T1000 (cell line): ENCODE results near the gene DCAF4.

Experiments used
- DNase-seq: peaks from one replicate; lab custom pipeline; 2025; ENCODE audit warnings: mixed read lengths; lab: John Stamatoyannopoulos, UW

DCAF4 gene, protein sequence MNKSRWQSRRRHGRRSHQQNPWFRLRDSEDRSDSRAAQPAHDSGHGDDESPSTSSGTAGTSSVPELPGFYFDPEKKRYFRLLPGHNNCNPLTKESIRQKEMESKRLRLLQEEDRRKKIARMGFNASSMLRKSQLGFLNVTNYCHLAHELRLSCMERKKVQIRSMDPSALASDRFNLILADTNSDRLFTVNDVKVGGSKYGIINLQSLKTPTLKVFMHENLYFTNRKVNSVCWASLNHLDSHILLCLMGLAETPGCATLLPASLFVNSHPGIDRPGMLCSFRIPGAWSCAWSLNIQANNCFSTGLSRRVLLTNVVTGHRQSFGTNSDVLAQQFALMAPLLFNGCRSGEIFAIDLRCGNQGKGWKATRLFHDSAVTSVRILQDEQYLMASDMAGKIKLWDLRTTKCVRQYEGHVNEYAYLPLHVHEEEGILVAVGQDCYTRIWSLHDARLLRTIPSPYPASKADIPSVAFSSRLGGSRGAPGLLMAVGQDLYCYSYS

GRCh38 chr14:72926292-72927028 is at the start of gene DCAF4:
Gene DCAF4, plus strand, starts transcription at chr14:72926464. Its CDS starts 11,515 bp downstream, at chr14:72937979.
- DNase-seq, result peak; percentile 88

GRCh38 chr14:72876710-72877063 is 49.6 kb upstream of the DCAF4 start:
- no peak for DNase-seq

DNA sequence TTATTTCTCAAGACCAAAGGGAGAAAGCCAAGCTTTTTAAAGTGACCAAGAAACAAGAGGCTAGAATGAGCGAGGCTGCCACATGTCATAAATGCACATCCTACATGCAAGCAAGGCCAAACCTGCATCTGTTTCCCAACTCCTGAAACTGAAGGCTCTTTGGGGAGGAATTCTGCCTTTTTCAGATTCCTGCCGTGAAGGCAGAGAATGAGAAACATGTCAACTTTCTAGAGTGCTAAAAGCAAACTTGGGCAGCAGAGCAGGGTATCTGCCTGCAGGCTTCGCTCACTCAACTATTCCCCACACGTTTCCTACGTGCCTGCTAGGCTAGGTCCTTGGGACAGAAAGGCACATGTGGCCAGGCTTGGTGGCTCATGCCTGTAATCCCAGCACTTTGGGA is 47.5 kb upstream of the DCAF4 start:
- DNase-seq, result no peak

- no peak for DNase-seq
Measured at GRCh38 chr14:72879431-72879830, 46.8 kb upstream of the DCAF4 start.

GRCh38 chr14:72880164-72880563 is 46.1 kb upstream of the DCAF4 start:
- no peak for DNase-seq

DNA sequence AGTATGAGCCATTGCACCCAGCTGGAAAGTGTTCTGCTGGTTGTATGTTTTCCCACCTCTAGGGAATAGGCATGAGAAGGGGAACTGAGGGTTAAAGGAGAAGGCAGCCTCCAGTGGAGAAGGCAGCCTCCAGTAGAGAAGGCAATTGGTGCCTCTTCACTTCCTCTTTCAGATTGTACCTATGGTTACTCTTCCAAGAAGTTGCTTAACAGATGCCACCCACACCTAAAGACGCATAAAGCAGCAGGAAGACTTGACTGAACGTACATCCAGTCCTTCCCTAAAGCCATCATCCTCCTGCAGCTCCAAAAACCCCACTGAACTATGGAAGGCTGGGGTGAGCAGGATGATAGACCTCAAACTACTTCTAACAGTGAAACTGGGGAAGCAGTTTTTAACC is 45.4 kb upstream of the DCAF4 start:
- DNase-seq, result no peak

DNA sequence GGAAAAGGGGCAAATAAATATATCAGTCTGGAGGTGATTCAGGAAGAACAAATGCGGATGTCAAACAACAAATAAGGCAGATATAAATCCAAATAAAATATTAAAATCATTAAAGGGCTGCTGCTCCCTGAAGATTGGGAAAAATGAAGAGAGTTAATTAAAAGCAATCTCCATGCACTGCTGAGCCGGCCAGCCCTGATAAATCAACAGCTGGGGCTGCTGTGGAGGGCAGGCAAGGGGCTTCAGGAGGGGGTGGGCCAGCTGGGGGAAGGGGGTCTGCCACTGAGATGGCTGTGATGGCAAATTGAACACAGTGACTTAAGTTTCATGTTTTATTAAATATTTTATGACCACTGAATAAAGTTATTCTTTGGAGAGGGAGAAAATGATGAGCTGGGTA is 44.7 kb upstream of the DCAF4 start:
- DNase-seq, result no peak

DNA sequence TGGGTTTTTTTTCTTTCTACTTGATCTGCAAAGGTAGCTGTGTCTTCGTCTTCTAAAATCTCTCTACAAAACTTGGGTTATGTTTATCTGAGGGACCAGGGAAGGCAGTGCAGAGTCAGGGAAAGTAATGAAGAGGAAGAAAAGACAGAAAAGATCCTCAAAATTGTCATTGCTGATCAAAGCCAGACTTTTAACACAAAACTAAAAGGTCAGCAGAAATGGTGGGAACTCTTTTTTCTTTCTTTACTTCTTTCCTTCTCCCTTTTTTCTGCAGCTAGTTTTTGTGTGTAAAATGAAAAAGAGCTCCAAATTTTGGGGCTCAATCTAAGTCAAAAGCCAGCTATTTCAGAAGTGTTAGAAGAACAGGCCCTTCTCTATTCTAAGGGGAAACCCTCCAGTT is 44.2 kb upstream of the DCAF4 start:
- no peak for DNase-seq

GRCh38 chr14:72882463-72882862 is 43.8 kb upstream of the DCAF4 start:
- DNase-seq, result no peak

- DNase-seq, result no peak
Measured at GRCh38 chr14:72883109-72883508, 43.2 kb upstream of the DCAF4 start.

DNA sequence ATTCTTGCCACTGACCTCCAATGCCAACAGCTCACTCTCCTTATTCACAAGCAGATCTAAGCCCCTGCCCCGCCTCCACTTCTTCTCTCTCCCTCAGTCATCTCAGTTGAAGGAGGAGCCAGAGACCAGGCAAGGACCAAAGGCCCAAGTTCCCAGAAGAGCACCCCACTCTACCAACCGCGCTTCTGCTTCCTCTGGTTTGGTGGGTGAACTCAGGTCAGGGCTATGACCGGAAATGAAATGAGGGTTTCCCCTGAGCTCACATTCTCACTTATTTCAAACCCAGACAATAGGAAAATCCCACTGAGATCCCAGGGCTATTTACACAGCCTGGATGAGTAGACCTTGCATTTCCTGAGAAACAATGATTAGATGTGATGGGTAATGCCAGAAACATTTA is 42.3 kb upstream of the DCAF4 start:
- DNase-seq, result no peak

DNA sequence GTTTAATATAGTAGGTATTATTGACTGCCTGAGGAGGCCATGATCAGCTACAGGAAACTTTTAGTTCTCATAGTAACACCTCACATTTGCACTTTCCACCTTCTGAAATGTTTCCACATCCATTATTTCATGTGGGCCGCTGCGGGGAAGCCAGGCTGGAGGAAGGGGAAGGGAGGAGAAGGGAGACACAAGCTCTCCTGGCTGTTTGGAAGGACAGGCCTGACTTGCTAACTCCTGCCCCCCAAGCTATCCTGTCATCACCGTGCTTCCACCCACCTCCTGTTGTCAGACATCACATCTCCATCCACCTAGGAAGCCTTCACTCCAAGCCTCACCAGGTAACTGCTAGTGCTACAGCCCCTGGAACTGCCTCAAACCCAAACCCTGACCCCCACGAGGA is 41.9 kb upstream of the DCAF4 start:
- no peak for DNase-seq

- DNase-seq, result no peak
Measured at GRCh38 chr14:72887514-72887913, 38.8 kb upstream of the DCAF4 start.

- DNase-seq, result no peak
Measured at GRCh38 chr14:72888192-72888591, 38.1 kb upstream of the DCAF4 start.

DNA sequence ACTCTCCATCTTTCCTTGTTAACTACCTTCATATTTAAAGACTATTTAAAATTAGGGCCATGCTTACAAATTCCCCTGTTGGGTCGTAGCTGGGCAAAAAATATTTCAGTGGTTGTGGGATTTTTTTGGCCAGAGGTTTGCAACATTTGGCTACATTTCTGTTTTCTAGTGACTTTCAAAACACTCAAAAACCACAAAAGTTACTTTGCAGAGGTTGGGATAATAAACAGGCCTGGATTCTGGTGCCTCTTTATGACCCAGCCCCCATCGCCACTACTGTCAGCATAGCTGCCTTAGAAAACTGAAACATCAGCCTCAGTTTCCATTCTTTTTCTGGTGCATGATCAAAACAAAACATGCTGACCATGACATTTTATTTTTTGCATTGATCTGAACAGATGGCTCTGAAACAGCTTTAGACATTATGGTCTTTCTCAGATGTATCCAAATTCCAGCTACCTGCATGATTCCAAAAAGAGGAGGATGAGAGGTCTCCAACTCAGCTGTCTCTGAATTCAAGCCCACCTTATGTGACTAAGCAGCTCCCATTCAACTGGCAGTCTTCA is 37.5 kb upstream of the DCAF4 start:
- DNase-seq, result no peak

DNA sequence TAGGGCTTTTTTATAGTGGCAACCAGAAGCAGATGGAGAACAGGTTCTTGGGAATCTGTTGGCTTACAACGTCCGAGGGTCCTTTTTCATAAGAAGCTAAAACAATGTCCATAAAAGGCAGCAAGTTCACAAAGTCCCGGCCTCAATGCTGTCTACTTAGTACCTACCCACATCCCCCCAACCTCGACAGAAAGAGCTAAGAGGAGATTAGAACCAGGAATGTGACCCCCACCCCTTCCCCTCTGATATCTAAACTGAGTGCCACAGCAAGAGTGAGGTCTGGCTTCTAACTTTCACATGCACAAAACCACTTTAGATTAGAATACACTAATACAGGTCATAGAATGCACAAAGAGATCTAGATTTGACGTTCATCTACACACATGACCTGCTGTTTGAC is 36.9 kb upstream of the DCAF4 start:
- no peak for DNase-seq

DNA sequence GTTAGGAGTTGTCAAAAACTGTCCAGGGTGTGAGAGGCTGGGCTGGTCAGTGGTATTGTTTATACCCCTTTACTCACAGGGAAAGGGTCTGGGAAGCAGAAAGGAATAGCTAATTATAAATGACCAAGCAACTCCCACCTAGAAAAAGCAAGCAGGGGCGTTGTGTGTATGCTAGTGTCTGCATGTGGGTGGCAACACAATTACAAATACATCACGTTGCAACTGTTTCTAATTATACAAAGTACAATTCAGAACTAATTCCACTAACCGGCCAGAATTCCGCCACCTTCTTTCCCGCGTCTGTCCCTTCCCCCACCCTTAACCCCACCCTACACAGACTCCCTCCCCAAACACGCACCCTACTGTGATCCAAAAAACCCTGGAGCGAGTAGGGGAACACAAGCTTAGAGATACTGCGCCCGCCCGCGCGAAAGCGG is 34.6 kb upstream of the DCAF4 start:
- DNase-seq, result no peak

GRCh38 chr14:72892103-72892878 is 34.0 kb upstream of the DCAF4 start:
- DNase-seq, result peak; percentile 15

DNA sequence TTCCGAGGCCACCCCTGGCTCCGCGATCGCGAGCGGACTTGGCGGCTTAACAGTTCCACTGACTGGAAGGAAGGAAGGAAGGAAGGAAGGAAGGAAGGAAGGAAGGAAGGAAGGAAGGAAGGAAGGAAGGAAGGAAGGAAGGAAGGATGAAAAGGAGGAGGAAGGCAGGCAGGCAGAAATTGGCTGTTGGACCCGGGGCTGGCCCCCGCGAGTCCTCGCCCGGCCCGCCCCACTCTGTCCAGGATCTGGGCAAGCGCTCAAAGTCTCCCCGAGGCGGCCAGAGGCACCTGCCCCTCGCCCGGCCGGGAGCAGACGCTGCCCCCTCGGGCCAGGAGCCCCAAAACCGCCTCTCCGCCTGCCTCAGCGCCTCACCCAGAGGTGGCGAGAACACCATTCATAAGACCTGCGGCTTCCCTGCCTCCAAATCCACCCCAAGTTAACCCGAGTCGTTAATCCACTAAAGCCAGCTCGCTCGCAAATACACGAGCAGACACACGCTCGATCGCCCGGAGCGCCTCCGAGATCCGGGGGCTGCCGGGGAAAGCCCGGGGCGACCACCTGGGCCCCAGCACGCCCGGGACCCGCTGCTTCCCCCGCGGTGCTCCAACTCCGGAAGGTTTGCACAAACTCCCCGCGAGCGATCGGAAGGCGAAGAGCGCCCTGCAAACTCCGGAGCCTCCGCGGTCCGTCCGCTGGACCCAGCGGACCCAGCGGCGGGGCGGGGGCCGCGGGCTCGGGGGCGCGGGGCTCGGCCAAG is 33.2 kb upstream of the DCAF4 start:
- DNase-seq, result no peak

GRCh38 chr14:72893636-72894322 is 32.5 kb upstream of the DCAF4 start, which contains the start of gene DPF3:
Gene DPF3, minus strand, starts transcription at chr14:72894101. Its CDS starts 13 bp downstream, at chr14:72894088.
- peak; percentile 94 for DNase-seq

GRCh38 chr14:72894323-72894622 is 32.0 kb upstream of the DCAF4 start:
- DNase-seq, result no peak
